ENCODE measurements around the gene KLK1. TPM values are rescaled to one million over a fixed set of nuclear protein-coding genes. Genes with fewer than 3 reads are reported as not detected.
"Not testable (repeated sequence)": the region's sequence is repeated elsewhere in the genome, so short reads cannot be mapped to it uniquely, and the experiment has no call there.

KLK1 gene
- total and polyA plus RNA-seq, 7 donors = 0.08 to 0.48 (median 0.33) TPM; not detected in 3

- no peak for ATAC-seq
- no peaks in the 10 kb centered on the region for H3K4me1 ChIP-seq
- TF ChIP-seq, protein P1, sequence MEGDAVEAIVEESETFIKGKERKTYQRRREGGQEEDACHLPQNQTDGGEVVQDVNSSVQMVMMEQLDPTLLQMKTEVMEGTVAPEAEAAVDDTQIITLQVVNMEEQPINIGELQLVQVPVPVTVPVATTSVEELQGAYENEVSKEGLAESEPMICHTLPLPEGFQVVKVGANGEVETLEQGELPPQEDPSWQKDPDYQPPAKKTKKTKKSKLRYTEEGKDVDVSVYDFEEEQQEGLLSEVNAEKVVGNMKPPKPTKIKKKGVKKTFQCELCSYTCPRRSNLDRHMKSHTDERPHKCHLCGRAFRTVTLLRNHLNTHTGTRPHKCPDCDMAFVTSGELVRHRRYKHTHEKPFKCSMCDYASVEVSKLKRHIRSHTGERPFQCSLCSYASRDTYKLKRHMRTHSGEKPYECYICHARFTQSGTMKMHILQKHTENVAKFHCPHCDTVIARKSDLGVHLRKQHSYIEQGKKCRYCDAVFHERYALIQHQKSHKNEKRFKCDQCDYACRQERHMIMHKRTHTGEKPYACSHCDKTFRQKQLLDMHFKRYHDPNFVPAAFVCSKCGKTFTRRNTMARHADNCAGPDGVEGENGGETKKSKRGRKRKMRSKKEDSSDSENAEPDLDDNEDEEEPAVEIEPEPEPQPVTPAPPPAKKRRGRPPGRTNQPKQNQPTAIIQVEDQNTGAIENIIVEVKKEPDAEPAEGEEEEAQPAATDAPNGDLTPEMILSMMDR (IDR thresholded peaks at IDR 0.05) = no peak
- H3K36me3 ChIP-seq (ENCODE audit: insufficient read depth in 1 of 2, low read depth in 1 of 2) = no peaks in the 10 kb centered on the region
- intact Hi-C loops (cut with DNase I) = loop anchor here in 1 of 2 donors (10.0 kb wide), 1 partner anchor 241 kb away; no protein-coding TSS in a partner anchor
- H3K27me3 ChIP-seq (ENCODE audit: insufficient read depth in 3 of 3, low read length in 2 of 3) = peaks cover 0 to 24% (median 3%) of the 10 kb centered on the region in 3 donors
- DNase-seq = no peak
- no peak overlapping the region for H3K27ac ChIP-seq
- H3K4me3 ChIP-seq = no peak overlapping the region
- 77 to 85% (median 81%) methylated on average over 12 of the region's 12 CpGs for WGBS, 3 donors
- H3K9me3 ChIP-seq = no peaks in the 10 kb centered on the region
Observed at GRCh38 chr19:50785329-50785728, 38.3 kb downstream of the KLK1 start.

DNA sequence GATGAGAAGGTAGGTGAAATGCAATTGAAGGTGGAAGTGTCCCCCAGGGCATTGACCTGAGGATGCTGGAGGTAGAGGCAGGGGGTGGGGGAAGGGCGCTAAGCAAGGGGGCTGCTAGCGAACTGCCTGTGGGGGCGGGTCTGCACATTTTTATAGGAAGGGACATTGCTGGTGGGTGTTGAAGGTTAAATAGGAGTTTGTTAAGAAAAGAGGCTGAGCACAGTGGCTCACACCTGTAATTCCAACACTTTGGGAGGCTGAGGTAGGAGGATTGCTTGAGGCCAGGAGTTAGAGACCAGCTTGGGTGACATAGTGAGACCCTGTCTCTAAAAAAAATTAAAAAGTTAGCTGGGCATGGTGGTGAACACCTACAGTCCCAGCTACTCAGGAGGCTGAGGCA, 38.9 kb downstream of the KLK1 start:
- TF ChIP-seq, protein P1 (IDR thresholded peaks at IDR 0.05) = no peak
- Histone ChIP-seq H3K27ac (no peak overlapping the region), H3K36me3 (ENCODE audit: insufficient read depth in 1 of 2, low read depth in 1 of 2) (no peaks in the 10 kb centered on the region), H3K9me3 (no peaks in the 10 kb centered on the region), H3K27me3 (ENCODE audit: insufficient read depth in 3 of 3, low read length in 2 of 3) (peaks cover 0 to 30% (median 9%) of the 10 kb centered on the region in 3 donors), H3K4me1 (no peaks in the 10 kb centered on the region), H3K4me3 (no peak overlapping the region)
- WGBS, 3 donors = 92 to 97% (median 92%) methylated on average over 3 of the region's 3 CpGs
- ATAC-seq (no peak), DNase-seq (no peak)
- intact Hi-C loops (cut with DNase I) = loop anchor here (5.0 to 10.0 kb wide), 4 partner anchors 82 to 417 kb away; partner anchors contain the start of gene NAPSA (in 1 of the 2)

DNA sequence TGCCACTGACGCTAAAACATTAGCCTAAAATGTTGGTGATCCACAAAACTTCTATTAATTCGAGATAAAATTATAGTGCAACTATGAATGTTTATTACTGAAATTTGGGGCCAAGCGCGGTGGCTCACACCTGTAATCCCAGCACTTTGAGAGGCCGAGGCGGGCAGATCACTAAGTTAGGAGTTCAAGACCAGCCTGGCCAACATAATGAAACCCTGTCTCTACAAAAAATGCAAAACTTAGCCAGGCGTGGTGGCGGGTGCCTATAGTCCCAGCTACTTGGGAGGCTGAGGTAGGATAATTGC, 39.8 kb downstream of the KLK1 start:
- ATAC-seq; H3K36me3 ChIP-seq (ENCODE audit: insufficient read depth in 1 of 2, low read depth in 1 of 2); H3K4me1 ChIP-seq; DNase-seq; H3K27ac ChIP-seq; H3K9me3 ChIP-seq; H3K4me3 ChIP-seq: not testable (repeated sequence)
- H3K27me3 ChIP-seq (ENCODE audit: insufficient read depth in 3 of 3, low read length in 2 of 3) = peaks cover 0 to 39% (median 15%) of the 10 kb centered on the region in 3 donors
- WGBS, 3 donors = 31 to 33% (median 32%) methylated on average over 8 of the region's 8 CpGs
- intact Hi-C loops (cut with DNase I) = loop anchor here (1.0 to 10.0 kb wide), 5 partner anchors 81 to 426 kb away; partner anchors contain the start of gene NAPSA (in 1 of the 2)

DNA sequence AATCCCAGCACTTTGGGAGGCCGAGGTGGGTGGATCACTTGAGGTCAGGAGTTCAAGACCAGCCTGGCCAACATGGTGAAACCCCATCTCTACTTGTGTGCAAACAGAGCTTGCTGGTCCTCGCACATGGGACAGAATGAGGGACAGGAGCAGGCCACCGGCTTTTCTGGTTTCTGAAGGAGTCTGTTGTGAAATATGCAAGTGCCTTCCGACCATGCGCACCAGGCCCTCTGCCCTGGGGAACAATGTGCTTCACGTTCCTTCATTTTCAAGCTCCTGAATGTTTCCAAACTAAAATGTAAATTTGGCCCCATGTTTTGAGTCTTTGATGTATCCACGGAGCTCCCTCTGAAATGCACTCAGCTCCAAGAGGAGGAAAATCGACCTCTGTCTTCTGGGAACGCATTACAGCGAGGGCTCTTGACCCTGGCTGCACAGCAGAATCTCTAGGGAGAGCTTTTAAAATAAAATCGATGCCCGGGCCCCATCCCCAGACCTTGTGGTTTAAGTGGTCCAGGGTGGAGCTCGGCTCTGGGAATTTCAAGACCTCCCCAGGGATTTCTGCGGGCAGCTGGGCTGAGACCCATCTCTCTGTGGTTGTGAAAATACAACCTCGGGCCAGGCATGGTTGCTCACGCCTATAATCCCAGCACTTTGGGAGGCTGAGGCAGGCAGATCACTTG, 42.7 kb downstream of the KLK1 start:
- H3K27me3 ChIP-seq (ENCODE audit: insufficient read depth in 3 of 3, low read length in 2 of 3) = peaks cover 0 to 68% (median 25%) of the 10 kb centered on the region in 3 donors
- no peak overlapping the region for H3K4me3 ChIP-seq
- intact Hi-C loops (cut with DNase I) = loop anchor here (5.0 to 10.0 kb wide), 4 partner anchors 79 to 414 kb away; partner anchors contain the start of gene NAPSA (in 1 of the 2)
- ATAC-seq = no peak
- no peaks in the 10 kb centered on the region for H3K36me3 ChIP-seq (ENCODE audit: insufficient read depth in 1 of 2, low read depth in 1 of 2)
- TF ChIP-seq, protein P1 (IDR thresholded peaks at IDR 0.05) = no peak
- no peaks in the 10 kb centered on the region for H3K9me3 ChIP-seq
- no peaks in the 10 kb centered on the region for H3K4me1 ChIP-seq
- H3K27ac ChIP-seq = no peak overlapping the region
- 40 to 44% (median 40%) methylated on average over 16 of the region's 16 CpGs for WGBS, 3 donors
- DNase-seq = no peak

DNA sequence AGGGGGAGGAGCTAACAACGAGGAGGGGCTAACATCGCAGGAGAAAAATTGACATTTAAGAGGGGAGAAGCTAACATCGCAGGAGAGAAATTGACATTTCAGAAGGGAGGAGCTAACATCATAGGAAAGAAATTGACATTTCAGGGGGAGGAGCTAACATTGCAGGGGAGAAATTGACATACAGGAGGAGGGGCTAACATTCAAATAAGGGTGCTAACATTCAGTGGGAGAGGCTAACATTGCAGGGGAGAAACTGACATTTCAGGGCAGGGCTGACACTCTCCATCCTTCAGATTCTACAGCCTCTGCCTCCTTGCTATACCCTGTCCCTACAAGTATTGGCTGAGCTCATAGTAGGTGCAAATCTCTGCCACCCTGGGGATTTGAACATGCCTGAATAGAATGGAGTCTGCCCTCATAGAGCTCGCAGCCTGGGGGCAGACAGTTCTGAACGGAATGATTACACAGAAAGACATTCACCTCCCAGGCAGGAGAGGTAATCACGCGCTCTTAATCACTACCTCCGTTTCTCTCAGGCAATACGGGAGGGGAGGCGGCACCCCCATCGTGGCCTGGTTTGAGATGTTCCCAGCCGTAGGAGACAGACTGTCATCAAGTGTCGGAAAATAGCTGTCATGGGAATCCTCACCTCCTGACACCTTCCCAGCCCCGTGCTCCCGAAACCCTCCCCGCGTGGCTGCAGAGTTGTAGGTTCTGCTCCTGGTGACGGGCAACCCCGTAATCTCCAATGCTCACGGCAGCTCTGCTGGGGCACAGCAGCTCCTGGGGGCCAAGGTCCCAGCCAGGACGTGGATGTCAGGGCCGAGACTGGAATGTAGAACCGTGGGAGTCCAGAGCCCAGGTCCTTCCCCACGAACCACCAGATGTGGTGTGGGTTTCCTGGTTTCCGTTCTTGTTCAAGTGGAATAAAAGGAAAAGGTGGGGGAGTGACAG, 43.8 kb downstream of the KLK1 start:
- DNase-seq = no peak
- TF ChIP-seq, protein P1 (IDR thresholded peaks at IDR 0.05) = no peak
- intact Hi-C loops (cut with DNase I) = loop anchor here (5.0 to 10.0 kb wide), 4 partner anchors 77 to 412 kb away; partner anchors contain the start of gene NAPSA (in 1 of the 2)
- Histone ChIP-seq H3K36me3 (ENCODE audit: insufficient read depth in 1 of 2, low read depth in 1 of 2) (no peaks in the 10 kb centered on the region), H3K27ac (no peak overlapping the region), H3K9me3 (no peaks in the 10 kb centered on the region), H3K27me3 (ENCODE audit: insufficient read depth in 3 of 3, low read length in 2 of 3) (peaks cover 0 to 77% (median 25%) of the 10 kb centered on the region in 3 donors), H3K4me1 (no peaks in the 10 kb centered on the region), H3K4me3 (no peak overlapping the region)
- 34 to 40% (median 37%) methylated on average over 25 of the region's 25 CpGs for WGBS, 3 donors
- no peak for ATAC-seq

Measured in psoas muscle (tissue), 8 donors.